Hepatocyte (in vitro differentiated cells): Measurements from ENCODE around the gene UBA1.

Experiments
- EZH2phosphoT487 ChIP-seq: fragments of 200-600 bp; sonication (generic); IDR thresholded peaks from one replicate; pipeline ENCODE4 v1.6.1; 2018; ENCODE audit warnings: antibody characterized with exemption, mild to moderate bottlenecking, low read depth, moderate library complexity; ENCODE audit not compliant: unreplicated experiment, severe bottlenecking
- TF ChIP-seq, protein P1 (sequence below): fragments of 200-600 bp; sonication (generic); IDR thresholded peaks from 2 replicates; pipeline ENCODE4 v1.5.1; 2016; ENCODE audit warnings: antibody characterized with exemption, mild to moderate bottlenecking; ENCODE audit not compliant: poor library complexity

- TF ChIP-seq EZH2phosphoT487 = no peak
- TF ChIP-seq, protein P1, sequence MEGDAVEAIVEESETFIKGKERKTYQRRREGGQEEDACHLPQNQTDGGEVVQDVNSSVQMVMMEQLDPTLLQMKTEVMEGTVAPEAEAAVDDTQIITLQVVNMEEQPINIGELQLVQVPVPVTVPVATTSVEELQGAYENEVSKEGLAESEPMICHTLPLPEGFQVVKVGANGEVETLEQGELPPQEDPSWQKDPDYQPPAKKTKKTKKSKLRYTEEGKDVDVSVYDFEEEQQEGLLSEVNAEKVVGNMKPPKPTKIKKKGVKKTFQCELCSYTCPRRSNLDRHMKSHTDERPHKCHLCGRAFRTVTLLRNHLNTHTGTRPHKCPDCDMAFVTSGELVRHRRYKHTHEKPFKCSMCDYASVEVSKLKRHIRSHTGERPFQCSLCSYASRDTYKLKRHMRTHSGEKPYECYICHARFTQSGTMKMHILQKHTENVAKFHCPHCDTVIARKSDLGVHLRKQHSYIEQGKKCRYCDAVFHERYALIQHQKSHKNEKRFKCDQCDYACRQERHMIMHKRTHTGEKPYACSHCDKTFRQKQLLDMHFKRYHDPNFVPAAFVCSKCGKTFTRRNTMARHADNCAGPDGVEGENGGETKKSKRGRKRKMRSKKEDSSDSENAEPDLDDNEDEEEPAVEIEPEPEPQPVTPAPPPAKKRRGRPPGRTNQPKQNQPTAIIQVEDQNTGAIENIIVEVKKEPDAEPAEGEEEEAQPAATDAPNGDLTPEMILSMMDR = no peak
Observed at GRCh38 chrX:47222751-47223350, 29.2 kb downstream of the UBA1 start.
